ENCODE results near the gene NDST1. TPM values are rescaled to one million over a fixed set of nuclear protein-coding genes. Genes with fewer than 3 reads are reported as not detected.

NDST1 gene
- total RNA-seq, 1 experiment from 2014 or later = 69.9 TPM

DNA sequence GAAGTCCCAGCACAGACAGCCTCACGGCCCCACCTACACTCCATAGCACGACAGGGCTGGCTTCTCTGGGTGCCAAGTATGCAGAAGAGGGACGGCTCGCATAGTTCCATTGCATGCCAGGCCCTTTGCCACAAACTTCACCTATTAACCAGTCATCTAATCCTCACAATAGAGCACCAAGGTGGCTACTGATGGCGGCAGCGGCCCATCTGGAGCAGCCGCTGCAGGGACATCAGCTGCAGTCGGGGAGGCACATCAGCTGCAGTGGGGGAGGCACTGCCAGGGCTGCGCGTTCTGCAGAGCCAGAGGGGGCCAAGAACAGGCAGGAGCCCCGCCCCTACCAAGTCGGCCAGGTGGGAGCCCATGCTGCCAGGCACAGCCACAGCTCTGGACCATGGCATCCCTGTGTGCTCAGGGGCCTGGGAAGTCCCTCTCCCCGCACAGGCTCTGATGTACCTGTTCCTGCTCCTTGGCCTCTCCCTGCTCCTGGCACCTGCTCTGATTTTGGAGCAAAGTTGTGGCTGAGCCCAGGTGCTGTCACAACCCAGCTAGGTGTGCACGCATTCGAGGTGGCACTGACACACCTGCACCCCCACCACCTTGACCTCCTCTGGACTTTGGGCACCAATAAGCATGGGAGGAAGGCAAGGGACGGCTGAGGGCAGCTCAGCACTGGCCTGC, 71.0 kb downstream of the NDST1 start:
- Mint-ChIP-seq H3K27ac (no peak overlapping the region), H3K36me3 (no peaks in the 10 kb centered on the region), H3K27me3 (ENCODE audit: low read depth) (no peaks in the 10 kb centered on the region), H3K4me1 (peaks cover 3% of the 10 kb centered on the region), H3K4me3 (no peak overlapping the region), H3K9me3 (no peaks in the 10 kb centered on the region)
- CTCF ChIA-PET = interaction anchor here (1.1 to 1.6 kb wide), 3 partner anchors 11 to 129 kb away, joined by 3 to 4 read pairs (median 3); no protein-coding TSS in a partner anchor
- ATAC-seq = no peak
- no peak for TF ChIP-seq GRHL2 (CRISPR knock-in tag; IDR thresholded peaks at IDR 0.05; ENCODE audit: insufficient replicate concordance, severe bottlenecking)
- TF ChIP-seq NR3C1 (CRISPR knock-in tag; conservative IDR thresholded peaks at IDR 0.05; ENCODE audit: low read depth) = no peak
- no peak for TF ChIP-seq JUN (CRISPR knock-in tag; IDR thresholded peaks at IDR 0.05)
- TF ChIP-seq, protein P1, sequence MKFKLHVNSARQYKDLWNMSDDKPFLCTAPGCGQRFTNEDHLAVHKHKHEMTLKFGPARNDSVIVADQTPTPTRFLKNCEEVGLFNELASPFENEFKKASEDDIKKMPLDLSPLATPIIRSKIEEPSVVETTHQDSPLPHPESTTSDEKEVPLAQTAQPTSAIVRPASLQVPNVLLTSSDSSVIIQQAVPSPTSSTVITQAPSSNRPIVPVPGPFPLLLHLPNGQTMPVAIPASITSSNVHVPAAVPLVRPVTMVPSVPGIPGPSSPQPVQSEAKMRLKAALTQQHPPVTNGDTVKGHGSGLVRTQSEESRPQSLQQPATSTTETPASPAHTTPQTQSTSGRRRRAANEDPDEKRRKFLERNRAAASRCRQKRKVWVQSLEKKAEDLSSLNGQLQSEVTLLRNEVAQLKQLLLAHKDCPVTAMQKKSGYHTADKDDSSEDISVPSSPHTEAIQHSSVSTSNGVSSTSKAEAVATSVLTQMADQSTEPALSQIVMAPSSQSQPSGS (CRISPR knock-in tag; IDR thresholded peaks at IDR 0.05; ENCODE audit: borderline replicate concordance, low read depth) = no peak
- TF ChIP-seq, protein P2, sequence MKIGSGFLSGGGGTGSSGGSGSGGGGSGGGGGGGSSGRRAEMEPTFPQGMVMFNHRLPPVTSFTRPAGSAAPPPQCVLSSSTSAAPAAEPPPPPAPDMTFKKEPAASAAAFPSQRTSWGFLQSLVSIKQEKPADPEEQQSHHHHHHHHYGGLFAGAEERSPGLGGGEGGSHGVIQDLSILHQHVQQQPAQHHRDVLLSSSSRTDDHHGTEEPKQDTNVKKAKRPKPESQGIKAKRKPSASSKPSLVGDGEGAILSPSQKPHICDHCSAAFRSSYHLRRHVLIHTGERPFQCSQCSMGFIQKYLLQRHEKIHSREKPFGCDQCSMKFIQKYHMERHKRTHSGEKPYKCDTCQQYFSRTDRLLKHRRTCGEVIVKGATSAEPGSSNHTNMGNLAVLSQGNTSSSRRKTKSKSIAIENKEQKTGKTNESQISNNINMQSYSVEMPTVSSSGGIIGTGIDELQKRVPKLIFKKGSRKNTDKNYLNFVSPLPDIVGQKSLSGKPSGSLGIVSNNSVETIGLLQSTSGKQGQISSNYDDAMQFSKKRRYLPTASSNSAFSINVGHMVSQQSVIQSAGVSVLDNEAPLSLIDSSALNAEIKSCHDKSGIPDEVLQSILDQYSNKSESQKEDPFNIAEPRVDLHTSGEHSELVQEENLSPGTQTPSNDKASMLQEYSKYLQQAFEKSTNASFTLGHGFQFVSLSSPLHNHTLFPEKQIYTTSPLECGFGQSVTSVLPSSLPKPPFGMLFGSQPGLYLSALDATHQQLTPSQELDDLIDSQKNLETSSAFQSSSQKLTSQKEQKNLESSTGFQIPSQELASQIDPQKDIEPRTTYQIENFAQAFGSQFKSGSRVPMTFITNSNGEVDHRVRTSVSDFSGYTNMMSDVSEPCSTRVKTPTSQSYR (CRISPR knock-in tag; IDR thresholded peaks at IDR 0.05) = no peak
- TF ChIP-seq ZNF138 (CRISPR knock-in tag; conservative IDR thresholded peaks at IDR 0.05) = no peak
- TF ChIP-seq, protein P3, sequence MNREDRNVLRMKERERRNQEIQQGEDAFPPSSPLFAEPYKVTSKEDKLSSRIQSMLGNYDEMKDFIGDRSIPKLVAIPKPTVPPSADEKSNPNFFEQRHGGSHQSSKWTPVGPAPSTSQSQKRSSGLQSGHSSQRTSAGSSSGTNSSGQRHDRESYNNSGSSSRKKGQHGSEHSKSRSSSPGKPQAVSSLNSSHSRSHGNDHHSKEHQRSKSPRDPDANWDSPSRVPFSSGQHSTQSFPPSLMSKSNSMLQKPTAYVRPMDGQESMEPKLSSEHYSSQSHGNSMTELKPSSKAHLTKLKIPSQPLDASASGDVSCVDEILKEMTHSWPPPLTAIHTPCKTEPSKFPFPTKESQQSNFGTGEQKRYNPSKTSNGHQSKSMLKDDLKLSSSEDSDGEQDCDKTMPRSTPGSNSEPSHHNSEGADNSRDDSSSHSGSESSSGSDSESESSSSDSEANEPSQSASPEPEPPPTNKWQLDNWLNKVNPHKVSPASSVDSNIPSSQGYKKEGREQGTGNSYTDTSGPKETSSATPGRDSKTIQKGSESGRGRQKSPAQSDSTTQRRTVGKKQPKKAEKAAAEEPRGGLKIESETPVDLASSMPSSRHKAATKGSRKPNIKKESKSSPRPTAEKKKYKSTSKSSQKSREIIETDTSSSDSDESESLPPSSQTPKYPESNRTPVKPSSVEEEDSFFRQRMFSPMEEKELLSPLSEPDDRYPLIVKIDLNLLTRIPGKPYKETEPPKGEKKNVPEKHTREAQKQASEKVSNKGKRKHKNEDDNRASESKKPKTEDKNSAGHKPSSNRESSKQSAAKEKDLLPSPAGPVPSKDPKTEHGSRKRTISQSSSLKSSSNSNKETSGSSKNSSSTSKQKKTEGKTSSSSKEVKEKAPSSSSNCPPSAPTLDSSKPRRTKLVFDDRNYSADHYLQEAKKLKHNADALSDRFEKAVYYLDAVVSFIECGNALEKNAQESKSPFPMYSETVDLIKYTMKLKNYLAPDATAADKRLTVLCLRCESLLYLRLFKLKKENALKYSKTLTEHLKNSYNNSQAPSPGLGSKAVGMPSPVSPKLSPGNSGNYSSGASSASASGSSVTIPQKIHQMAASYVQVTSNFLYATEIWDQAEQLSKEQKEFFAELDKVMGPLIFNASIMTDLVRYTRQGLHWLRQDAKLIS (CRISPR knock-in tag; IDR thresholded peaks at IDR 0.05; ENCODE audit: borderline replicate concordance) = no peak
- TF ChIP-seq, protein P4, sequence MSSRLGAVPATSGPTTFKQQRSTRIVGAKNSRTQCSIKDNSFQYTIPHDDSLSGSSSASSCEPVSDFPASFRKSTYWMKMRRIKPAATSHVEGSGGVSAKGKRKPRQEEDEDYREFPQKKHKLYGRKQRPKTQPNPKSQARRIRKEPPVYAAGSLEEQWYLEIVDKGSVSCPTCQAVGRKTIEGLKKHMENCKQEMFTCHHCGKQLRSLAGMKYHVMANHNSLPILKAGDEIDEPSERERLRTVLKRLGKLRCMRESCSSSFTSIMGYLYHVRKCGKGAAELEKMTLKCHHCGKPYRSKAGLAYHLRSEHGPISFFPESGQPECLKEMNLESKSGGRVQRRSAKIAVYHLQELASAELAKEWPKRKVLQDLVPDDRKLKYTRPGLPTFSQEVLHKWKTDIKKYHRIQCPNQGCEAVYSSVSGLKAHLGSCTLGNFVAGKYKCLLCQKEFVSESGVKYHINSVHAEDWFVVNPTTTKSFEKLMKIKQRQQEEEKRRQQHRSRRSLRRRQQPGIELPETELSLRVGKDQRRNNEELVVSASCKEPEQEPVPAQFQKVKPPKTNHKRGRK (CRISPR knock-in tag; IDR thresholded peaks at IDR 0.05; ENCODE audit: borderline replicate concordance) = no peak
- no peak for TF ChIP-seq NFYB (CRISPR knock-in tag; conservative IDR thresholded peaks at IDR 0.05; ENCODE audit: low read depth)
- TF ChIP-seq ZNF416 (CRISPR knock-in tag; IDR thresholded peaks at IDR 0.05) = no peak
- TF ChIP-seq TCF7 (CRISPR knock-in tag; IDR thresholded peaks at IDR 0.05; ENCODE audit: low read depth) = no peak
- TF ChIP-seq TP53 (CRISPR knock-in tag; IDR thresholded peaks at IDR 0.05) = no peak
- TF ChIP-seq, protein P5, sequence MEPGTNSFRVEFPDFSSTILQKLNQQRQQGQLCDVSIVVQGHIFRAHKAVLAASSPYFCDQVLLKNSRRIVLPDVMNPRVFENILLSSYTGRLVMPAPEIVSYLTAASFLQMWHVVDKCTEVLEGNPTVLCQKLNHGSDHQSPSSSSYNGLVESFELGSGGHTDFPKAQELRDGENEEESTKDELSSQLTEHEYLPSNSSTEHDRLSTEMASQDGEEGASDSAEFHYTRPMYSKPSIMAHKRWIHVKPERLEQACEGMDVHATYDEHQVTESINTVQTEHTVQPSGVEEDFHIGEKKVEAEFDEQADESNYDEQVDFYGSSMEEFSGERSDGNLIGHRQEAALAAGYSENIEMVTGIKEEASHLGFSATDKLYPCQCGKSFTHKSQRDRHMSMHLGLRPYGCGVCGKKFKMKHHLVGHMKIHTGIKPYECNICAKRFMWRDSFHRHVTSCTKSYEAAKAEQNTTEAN (CRISPR knock-in tag; IDR thresholded peaks at IDR 0.05) = no peak
- no peak for TF ChIP-seq NR1H2 (CRISPR knock-in tag; IDR thresholded peaks at IDR 0.05)
- TF ChIP-seq, protein P6, sequence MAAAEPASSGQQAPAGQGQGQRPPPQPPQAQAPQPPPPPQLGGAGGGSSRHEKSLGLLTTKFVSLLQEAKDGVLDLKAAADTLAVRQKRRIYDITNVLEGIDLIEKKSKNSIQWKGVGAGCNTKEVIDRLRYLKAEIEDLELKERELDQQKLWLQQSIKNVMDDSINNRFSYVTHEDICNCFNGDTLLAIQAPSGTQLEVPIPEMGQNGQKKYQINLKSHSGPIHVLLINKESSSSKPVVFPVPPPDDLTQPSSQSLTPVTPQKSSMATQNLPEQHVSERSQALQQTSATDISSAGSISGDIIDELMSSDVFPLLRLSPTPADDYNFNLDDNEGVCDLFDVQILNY (CRISPR knock-in tag; IDR thresholded peaks at IDR 0.05) = no peak
- no peak for TF ChIP-seq RELA (CRISPR knock-in tag; IDR thresholded peaks at IDR 0.05; ENCODE audit: borderline replicate concordance)
- no peak for TF ChIP-seq ZNF263 (CRISPR knock-in tag; IDR thresholded peaks at IDR 0.05; ENCODE audit: low read depth)
- TF ChIP-seq, protein P7, sequence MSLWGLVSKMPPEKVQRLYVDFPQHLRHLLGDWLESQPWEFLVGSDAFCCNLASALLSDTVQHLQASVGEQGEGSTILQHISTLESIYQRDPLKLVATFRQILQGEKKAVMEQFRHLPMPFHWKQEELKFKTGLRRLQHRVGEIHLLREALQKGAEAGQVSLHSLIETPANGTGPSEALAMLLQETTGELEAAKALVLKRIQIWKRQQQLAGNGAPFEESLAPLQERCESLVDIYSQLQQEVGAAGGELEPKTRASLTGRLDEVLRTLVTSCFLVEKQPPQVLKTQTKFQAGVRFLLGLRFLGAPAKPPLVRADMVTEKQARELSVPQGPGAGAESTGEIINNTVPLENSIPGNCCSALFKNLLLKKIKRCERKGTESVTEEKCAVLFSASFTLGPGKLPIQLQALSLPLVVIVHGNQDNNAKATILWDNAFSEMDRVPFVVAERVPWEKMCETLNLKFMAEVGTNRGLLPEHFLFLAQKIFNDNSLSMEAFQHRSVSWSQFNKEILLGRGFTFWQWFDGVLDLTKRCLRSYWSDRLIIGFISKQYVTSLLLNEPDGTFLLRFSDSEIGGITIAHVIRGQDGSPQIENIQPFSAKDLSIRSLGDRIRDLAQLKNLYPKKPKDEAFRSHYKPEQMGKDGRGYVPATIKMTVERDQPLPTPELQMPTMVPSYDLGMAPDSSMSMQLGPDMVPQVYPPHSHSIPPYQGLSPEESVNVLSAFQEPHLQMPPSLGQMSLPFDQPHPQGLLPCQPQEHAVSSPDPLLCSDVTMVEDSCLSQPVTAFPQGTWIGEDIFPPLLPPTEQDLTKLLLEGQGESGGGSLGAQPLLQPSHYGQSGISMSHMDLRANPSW (CRISPR knock-in tag; conservative IDR thresholded peaks at IDR 0.05; ENCODE audit: low read depth) = no peak
- TF ChIP-seq ZNF671 (CRISPR knock-in tag; IDR thresholded peaks at IDR 0.05) = no peak
- TF ChIP-seq, protein P8, sequence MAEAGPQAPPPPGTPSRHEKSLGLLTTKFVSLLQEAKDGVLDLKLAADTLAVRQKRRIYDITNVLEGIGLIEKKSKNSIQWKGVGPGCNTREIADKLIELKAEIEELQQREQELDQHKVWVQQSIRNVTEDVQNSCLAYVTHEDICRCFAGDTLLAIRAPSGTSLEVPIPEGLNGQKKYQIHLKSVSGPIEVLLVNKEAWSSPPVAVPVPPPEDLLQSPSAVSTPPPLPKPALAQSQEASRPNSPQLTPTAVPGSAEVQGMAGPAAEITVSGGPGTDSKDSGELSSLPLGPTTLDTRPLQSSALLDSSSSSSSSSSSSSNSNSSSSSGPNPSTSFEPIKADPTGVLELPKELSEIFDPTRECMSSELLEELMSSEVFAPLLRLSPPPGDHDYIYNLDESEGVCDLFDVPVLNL (CRISPR knock-in tag; IDR thresholded peaks at IDR 0.05; ENCODE audit: borderline replicate concordance, low read depth) = no peak
- no peak for DNase-seq (ENCODE audit: low spot score)
- POLR2A ChIA-PET = no interaction called here
